K562 (cell line): ENCODE data around the gene PPY. TPM values are rescaled to one million over a fixed set of nuclear protein-coding genes. Genes with fewer than 3 reads are reported as not detected.

Experiments used
- ETV1 ChIP-seq: fragments of 450-650 bp; conservative IDR thresholded peaks from 2 replicates; pipeline ENCODE4 v1.6.1; 2016; ENCODE audit warnings: missing genetic modification characterization, control low read depth, low read depth, missing compliant biosample characterization
- GATA2 ChIP-seq: sonication (generic); formaldehyde crosslinking; IDR thresholded peaks from 2 replicates; pipeline ENCODE4 v1.4.0; 2020; ENCODE audit warnings: mild to moderate bottlenecking, missing genetic modification reagents
- GATAD2B ChIP-seq: fragments of 450-650 bp; IDR thresholded peaks from 2 replicates; pipeline ENCODE4 v1.6.1; 2017; ENCODE audit warnings: mild to moderate bottlenecking, borderline replicate concordance
- HNRNPL ChIP-seq: fragments of 200-400 bp; formaldehyde crosslinking; IDR thresholded peaks from 2 replicates; pipeline ENCODE4 v1.6.1; 2017; ENCODE audit warnings: low read depth, mild to moderate bottlenecking, low read length
- NFIC ChIP-seq: fragments of 450-650 bp; IDR thresholded peaks from 2 replicates; pipeline ENCODE4 v1.6.1; 2017; ENCODE audit warnings: mild to moderate bottlenecking, inconsistent platforms
- NR3C1 ChIP-seq: sonication (generic); formaldehyde crosslinking; IDR thresholded peaks from 2 replicates; pipeline ENCODE4 v1.8.1; 2022; ENCODE audit warnings: missing genetic modification reagents
- PHF21A ChIP-seq: fragments of 450-650 bp; IDR thresholded peaks from 2 replicates; pipeline ENCODE4 v1.6.1; 2017; ENCODE audit warnings: low read depth, borderline replicate concordance
- XRCC5 ChIP-seq: fragments of 200-400 bp; formaldehyde crosslinking; IDR thresholded peaks from 2 replicates; pipeline ENCODE4 v1.6.1; 2017; ENCODE audit warnings: low read depth, mild to moderate bottlenecking, low read length
- ZC3H8 ChIP-seq: fragments of 450-650 bp; IDR thresholded peaks from 2 replicates; pipeline ENCODE4 v1.6.1; 2017
- ZFP1 ChIP-seq: fragments of 450-650 bp; formaldehyde crosslinking; IDR thresholded peaks from 2 replicates; pipeline ENCODE4 v1.4.0; 2020; ENCODE audit warnings: mild to moderate bottlenecking, mixed read lengths
- ZNF347 ChIP-seq: fragments of 450-650 bp; formaldehyde crosslinking; IDR thresholded peaks from 2 replicates; pipeline ENCODE4 v1.4.0; 2020; ENCODE audit warnings: low read depth, mild to moderate bottlenecking, moderate library complexity
- ZNF644 ChIP-seq: fragments of 200-800 bp; sonication (Bioruptor generic); IDR thresholded peaks from 2 replicates; pipeline ENCODE4 v1.6.1; 2016; ENCODE audit warnings: low read depth, missing genetic modification characterization, missing compliant biosample characterization
- ZNF780A ChIP-seq: fragments of 250-450 bp; sonication (Bioruptor Pico); IDR thresholded peaks from 2 replicates; pipeline ENCODE4 v1.5.0; 2021; ENCODE audit warnings: mild to moderate bottlenecking
- polyA plus RNA-seq, 8 experiments: library from polyadenylated mRNA; depleted of rRNA in 4 of 8; stranded (reverse) in 5 of 8; unstranded in 3 of 8; fragments of >200 nt; fragmentation: Nextera tagmentation in 2 of 8; fragmentation: Illumina TruSeq in 1 of 8; extraction: Ambion mirVana in 2 of 8; extraction: Trizol in 1 of 8; gene quantifications; 2 replicates each; pipeline versions ENCODE4 v1.2.1 to v1.2.3, GENCODE V29; 2011 to 2014; ENCODE audit warnings: inconsistent platforms in 1 of 8, missing spikeins in 1 of 8
- total RNA-seq, 7 experiments: library from RNA; depleted of rRNA in 6 of 7; stranded (reverse); fragments of >200 nt in 6 of 7; fragmentation: Illumina TruSeq in 2 of 7; extraction: Trizol in 2 of 7; gene quantifications; 2 replicates each; pipeline versions ENCODE4 v1.2.1 to v1.2.3, GENCODE V29; 2011 to 2021; ENCODE audit warnings: low replicate concordance in 1 of 7
- TF ChIP-seq, protein P1 (sequence below): sonication (generic); formaldehyde crosslinking; IDR thresholded peaks from 2 replicates; pipeline ENCODE4 v1.8.0; 2023; ENCODE audit warnings: mild to moderate bottlenecking, missing genetic modification reagents
- TF ChIP-seq, protein P2 (sequence below): sonication (generic); formaldehyde crosslinking; IDR thresholded peaks from 2 replicates; pipeline ENCODE4 v1.8.1; 2023; ENCODE audit warnings: missing genetic modification reagents, mild to moderate bottlenecking, borderline replicate concordance
- TF ChIP-seq, protein P3 (sequence below): sonication (generic); formaldehyde crosslinking; IDR thresholded peaks from 2 replicates; pipeline ENCODE4 v1.5.0; 2020; ENCODE audit warnings: missing genetic modification reagents
- TF ChIP-seq, protein P4 (sequence below): sonication (generic); formaldehyde crosslinking; IDR thresholded peaks from 2 replicates; pipeline ENCODE4 v1.8.0; 2022; ENCODE audit warnings: missing genetic modification reagents, mild to moderate bottlenecking, moderate library complexity, borderline replicate concordance

PPY gene
- total and polyA plus RNA-seq, 9 of the 15 experiments (the other 6 are each of a cell fraction or from before 2014, with no cell fraction given) = not detected

DNA sequence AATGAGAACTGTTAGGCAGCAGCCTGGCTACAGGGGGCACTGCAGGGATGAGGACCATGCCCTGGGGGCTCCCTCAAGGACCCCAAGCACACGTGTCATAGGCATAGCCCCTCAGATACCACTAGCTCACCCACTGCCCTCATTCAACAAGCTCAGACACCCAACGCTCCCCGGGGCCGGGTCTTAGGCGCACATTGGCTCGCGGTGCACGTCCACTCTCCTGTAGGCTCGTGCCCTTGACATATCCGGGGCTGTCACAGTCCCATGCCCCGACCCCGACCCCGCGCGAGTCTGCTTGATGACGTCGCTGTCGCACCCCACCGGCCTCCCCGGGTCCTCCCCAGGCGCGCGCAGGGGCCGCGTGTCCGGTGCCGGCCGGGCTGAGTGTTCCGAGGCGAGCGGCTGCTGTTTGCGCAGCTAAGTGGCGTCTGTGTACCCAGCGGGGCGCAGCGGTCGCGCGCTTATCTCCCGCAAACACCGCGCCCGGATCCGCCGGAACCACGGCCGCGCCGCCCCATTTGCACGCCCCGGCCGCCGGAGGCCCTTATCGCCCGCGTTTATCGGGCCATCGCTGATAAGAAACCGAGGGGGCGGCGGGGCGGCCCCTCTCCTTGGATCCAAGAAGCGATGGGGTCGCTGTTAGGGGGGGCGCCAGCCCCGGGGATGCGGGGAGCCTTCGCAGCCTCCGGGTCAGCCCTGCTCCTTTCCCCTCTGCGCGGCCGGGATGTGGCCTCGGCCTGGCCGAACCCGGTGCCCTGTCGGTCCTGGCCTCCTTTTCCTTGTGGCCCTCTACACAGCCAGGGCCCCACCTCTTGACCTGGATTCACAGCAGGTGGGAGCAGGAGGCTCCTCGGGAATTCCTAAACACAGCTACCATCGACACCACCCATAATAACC, 41.5 kb upstream of the PPY start (continued):
- TF ChIP-seq XRCC5 = no peak
- no peak for TF ChIP-seq ZC3H8
- TF ChIP-seq NFIC = peak; percentile 50; the same call in 1 of the 2 replicates
- TF ChIP-seq, protein P1, sequence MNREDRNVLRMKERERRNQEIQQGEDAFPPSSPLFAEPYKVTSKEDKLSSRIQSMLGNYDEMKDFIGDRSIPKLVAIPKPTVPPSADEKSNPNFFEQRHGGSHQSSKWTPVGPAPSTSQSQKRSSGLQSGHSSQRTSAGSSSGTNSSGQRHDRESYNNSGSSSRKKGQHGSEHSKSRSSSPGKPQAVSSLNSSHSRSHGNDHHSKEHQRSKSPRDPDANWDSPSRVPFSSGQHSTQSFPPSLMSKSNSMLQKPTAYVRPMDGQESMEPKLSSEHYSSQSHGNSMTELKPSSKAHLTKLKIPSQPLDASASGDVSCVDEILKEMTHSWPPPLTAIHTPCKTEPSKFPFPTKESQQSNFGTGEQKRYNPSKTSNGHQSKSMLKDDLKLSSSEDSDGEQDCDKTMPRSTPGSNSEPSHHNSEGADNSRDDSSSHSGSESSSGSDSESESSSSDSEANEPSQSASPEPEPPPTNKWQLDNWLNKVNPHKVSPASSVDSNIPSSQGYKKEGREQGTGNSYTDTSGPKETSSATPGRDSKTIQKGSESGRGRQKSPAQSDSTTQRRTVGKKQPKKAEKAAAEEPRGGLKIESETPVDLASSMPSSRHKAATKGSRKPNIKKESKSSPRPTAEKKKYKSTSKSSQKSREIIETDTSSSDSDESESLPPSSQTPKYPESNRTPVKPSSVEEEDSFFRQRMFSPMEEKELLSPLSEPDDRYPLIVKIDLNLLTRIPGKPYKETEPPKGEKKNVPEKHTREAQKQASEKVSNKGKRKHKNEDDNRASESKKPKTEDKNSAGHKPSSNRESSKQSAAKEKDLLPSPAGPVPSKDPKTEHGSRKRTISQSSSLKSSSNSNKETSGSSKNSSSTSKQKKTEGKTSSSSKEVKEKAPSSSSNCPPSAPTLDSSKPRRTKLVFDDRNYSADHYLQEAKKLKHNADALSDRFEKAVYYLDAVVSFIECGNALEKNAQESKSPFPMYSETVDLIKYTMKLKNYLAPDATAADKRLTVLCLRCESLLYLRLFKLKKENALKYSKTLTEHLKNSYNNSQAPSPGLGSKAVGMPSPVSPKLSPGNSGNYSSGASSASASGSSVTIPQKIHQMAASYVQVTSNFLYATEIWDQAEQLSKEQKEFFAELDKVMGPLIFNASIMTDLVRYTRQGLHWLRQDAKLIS = no peak
- no peak for TF ChIP-seq ZFP1 (CRISPR knock-in tag)
- peak; percentile 51; the same call in 1 of the 2 replicates for TF ChIP-seq PHF21A
- TF ChIP-seq, protein P2, sequence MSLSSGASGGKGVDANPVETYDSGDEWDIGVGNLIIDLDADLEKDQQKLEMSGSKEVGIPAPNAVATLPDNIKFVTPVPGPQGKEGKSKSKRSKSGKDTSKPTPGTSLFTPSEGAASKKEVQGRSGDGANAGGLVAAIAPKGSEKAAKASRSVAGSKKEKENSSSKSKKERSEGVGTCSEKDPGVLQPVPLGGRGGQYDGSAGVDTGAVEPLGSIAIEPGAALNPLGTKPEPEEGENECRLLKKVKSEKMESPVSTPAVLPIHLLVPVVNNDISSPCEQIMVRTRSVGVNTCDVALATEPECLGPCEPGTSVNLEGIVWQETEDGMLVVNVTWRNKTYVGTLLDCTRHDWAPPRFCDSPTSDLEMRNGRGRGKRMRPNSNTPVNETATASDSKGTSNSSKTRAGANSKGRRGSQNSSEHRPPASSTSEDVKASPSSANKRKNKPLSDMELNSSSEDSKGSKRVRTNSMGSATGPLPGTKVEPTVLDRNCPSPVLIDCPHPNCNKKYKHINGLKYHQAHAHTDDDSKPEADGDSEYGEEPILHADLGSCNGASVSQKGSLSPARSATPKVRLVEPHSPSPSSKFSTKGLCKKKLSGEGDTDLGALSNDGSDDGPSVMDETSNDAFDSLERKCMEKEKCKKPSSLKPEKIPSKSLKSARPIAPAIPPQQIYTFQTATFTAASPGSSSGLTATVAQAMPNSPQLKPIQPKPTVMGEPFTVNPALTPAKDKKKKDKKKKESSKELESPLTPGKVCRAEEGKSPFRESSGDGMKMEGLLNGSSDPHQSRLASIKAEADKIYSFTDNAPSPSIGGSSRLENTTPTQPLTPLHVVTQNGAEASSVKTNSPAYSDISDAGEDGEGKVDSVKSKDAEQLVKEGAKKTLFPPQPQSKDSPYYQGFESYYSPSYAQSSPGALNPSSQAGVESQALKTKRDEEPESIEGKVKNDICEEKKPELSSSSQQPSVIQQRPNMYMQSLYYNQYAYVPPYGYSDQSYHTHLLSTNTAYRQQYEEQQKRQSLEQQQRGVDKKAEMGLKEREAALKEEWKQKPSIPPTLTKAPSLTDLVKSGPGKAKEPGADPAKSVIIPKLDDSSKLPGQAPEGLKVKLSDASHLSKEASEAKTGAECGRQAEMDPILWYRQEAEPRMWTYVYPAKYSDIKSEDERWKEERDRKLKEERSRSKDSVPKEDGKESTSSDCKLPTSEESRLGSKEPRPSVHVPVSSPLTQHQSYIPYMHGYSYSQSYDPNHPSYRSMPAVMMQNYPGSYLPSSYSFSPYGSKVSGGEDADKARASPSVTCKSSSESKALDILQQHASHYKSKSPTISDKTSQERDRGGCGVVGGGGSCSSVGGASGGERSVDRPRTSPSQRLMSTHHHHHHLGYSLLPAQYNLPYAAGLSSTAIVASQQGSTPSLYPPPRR (CRISPR knock-in tag) = no peak
- no peak for TF ChIP-seq ZNF347 (CRISPR knock-in tag)
- peak; percentile 86 for TF ChIP-seq ETV1 (tag)
- peak; percentile 87 for TF ChIP-seq GATA2 (CRISPR knock-in tag)
- TF ChIP-seq ZNF644 = no peak
- TF ChIP-seq HNRNPL = peak; percentile 76; the same call in 1 of the 2 replicates
- TF ChIP-seq, protein P3, sequence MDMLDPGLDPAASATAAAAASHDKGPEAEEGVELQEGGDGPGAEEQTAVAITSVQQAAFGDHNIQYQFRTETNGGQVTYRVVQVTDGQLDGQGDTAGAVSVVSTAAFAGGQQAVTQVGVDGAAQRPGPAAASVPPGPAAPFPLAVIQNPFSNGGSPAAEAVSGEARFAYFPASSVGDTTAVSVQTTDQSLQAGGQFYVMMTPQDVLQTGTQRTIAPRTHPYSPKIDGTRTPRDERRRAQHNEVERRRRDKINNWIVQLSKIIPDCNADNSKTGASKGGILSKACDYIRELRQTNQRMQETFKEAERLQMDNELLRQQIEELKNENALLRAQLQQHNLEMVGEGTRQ (CRISPR knock-in tag) = no peak
- no peak for TF ChIP-seq ZNF780A (CRISPR knock-in tag)
- peak; percentile 99 for TF ChIP-seq GATAD2B
- TF ChIP-seq, protein P4, sequence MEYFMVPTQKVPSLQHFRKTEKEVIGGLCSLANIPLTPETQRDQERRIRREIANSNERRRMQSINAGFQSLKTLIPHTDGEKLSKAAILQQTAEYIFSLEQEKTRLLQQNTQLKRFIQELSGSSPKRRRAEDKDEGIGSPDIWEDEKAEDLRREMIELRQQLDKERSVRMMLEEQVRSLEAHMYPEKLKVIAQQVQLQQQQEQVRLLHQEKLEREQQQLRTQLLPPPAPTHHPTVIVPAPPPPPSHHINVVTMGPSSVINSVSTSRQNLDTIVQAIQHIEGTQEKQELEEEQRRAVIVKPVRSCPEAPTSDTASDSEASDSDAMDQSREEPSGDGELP (CRISPR knock-in tag) = peak; percentile 55
- TF ChIP-seq NR3C1 = no peak
